Fibroblast of the aortic adventitia (primary cell): ENCODE data around the gene PPP1R2. TPM values are rescaled to one million over a fixed set of nuclear protein-coding genes. Genes with fewer than 3 reads are reported as not detected.

Source experiments
- DNase-seq: peaks from one replicate; pipeline ENCODE4 v3.0.0-alpha.2; 2010; ENCODE audit warnings: low read depth
- H3K4me3 ChIP-seq: 2 replicates; pipeline ENCODE4 v1.5.1; 2011; ENCODE audit warnings: low read depth, mild to moderate bottlenecking, control low read depth, low read length, moderate library complexity
- total RNA-seq: library from RNA; depleted of rRNA; stranded (reverse); fragments of >200 nt; gene quantifications from 2 replicates; pipeline ENCODE4 v1.2.3, GENCODE V29; 2012; ENCODE audit warnings: low replicate concordance
- TF ChIP-seq, protein P1 (sequence below): IDR thresholded peaks from 2 replicates; pipeline ENCODE4 v1.5.1; 2011; ENCODE audit warnings: mild to moderate bottlenecking, low read length, control low read depth, inconsistent platforms; ENCODE audit not compliant: insufficient read depth

The PPP1R2 gene
- total RNA-seq, 1 donor, result 60.1 TPM

GRCh38 chr3:195566797-195567196 is 23.7 kb upstream of the PPP1R2 start:
- DNase-seq, result no peak
- TF ChIP-seq, protein P1, sequence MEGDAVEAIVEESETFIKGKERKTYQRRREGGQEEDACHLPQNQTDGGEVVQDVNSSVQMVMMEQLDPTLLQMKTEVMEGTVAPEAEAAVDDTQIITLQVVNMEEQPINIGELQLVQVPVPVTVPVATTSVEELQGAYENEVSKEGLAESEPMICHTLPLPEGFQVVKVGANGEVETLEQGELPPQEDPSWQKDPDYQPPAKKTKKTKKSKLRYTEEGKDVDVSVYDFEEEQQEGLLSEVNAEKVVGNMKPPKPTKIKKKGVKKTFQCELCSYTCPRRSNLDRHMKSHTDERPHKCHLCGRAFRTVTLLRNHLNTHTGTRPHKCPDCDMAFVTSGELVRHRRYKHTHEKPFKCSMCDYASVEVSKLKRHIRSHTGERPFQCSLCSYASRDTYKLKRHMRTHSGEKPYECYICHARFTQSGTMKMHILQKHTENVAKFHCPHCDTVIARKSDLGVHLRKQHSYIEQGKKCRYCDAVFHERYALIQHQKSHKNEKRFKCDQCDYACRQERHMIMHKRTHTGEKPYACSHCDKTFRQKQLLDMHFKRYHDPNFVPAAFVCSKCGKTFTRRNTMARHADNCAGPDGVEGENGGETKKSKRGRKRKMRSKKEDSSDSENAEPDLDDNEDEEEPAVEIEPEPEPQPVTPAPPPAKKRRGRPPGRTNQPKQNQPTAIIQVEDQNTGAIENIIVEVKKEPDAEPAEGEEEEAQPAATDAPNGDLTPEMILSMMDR, result no peak
- no peak overlapping the region for H3K4me3 ChIP-seq

DNA sequence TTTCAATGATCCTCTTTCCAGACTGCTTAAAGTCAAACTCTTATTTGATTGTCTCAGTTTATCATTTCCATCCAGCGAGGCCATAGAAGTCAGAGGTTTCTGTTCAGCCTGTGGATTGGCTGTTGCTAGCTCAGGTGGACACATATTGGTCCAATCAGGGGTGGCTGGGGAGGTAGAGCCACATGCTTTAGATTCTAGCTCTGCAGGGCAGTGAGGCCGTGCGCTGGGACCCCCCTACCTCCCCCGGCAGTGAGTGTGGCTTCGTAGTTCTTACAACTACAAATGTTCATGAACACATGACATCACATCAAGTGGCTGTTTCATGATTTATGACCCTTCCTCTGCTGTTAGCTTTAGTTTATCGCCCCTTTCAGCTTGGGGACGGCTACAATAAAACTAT is 22.6 kb upstream of the PPP1R2 start:
- no peak overlapping the region for H3K4me3 ChIP-seq
- DNase-seq, result no peak
- TF ChIP-seq, protein P1, result no peak

GRCh38 chr3:195563317-195563716 is 20.2 kb upstream of the PPP1R2 start:
- TF ChIP-seq, protein P1, result no peak
- DNase-seq, result no peak
- H3K4me3 ChIP-seq, result no peak overlapping the region

- TF ChIP-seq, protein P1, result no peak
- no peak overlapping the region for H3K4me3 ChIP-seq
- DNase-seq, result no peak
These were observed 16.7 kb upstream of the PPP1R2 start for GRCh38 chr3:195559723-195560409.

DNA sequence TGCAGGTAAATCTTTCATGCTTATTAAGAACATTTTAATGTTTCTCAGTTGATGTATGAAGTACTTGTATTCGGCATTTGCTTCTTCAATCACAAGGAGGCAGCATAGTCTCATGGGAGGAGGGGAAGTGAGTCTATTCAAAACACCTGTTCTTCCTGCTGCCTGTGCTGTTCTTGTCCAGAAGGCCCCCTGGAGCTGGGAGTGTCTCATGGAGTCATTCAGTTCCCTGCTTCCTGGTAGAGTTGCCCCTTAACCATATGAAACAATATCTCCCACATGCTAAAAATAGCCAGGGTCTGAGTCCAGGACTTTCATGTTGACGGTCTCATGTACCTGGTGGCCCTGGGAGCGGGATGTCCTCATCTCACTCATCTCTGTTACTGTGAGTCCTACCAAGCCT is 15.5 kb upstream of the PPP1R2 start:
- TF ChIP-seq, protein P1, result peak; percentile 33
- no peak overlapping the region for H3K4me3 ChIP-seq
- DNase-seq, result peak; percentile 41

GRCh38 chr3:195557322-195557721 is 14.2 kb upstream of the PPP1R2 start:
- TF ChIP-seq, protein P1, result no peak
- DNase-seq, result no peak
- no peak overlapping the region for H3K4me3 ChIP-seq

GRCh38 chr3:195556390-195556789 is 13.3 kb upstream of the PPP1R2 start:
- no peak for DNase-seq
- H3K4me3 ChIP-seq, result no peak overlapping the region
- TF ChIP-seq, protein P1, result peak; percentile 24
